H9 (cell line): ENCODE data around the gene PANX2. TPM values are rescaled to one million over a fixed set of nuclear protein-coding genes. Genes with fewer than 3 reads are reported as not detected.
A peak's percentile ranks its signal among the peaks of the same experiment; 100 is the strongest.

Source experiments
- DNase-seq: peaks from one replicate; pipeline ENCODE4 v3.0.0-alpha.2; 2017
- H2AFZ ChIP-seq: one replicate; pipeline ENCODE4 v1.6.1; 2013; ENCODE audit warnings: mild to moderate bottlenecking, low read length, control low read depth, moderate library complexity
- H2AK5ac ChIP-seq: 2 replicates; pipeline ENCODE4 v1.6.1; 2013; ENCODE audit warnings: low read length, control low read depth, mixed read lengths; ENCODE audit not compliant: insufficient read length
- H2BK120ac ChIP-seq: one replicate; pipeline ENCODE4 v1.6.1; 2013; ENCODE audit warnings: low read depth, mild to moderate bottlenecking, low read length, control low read depth, inconsistent platforms; ENCODE audit not compliant: poor library complexity, severe bottlenecking
- H2BK12ac ChIP-seq: 2 replicates; pipeline ENCODE4 v1.6.1; 2013; ENCODE audit warnings: low read length, control low read depth, mixed read lengths, low read depth; ENCODE audit not compliant: insufficient read length
- H2BK15ac ChIP-seq: 2 replicates; pipeline ENCODE4 v1.6.1; 2013; ENCODE audit warnings: low read depth, low read length, control low read depth
- H2BK20ac ChIP-seq: one replicate; pipeline ENCODE4 v1.6.1; 2013; ENCODE audit warnings: low read depth, mild to moderate bottlenecking, low read length, control low read depth, inconsistent platforms; ENCODE audit not compliant: poor library complexity, severe bottlenecking
- H2BK5ac ChIP-seq: 2 replicates; pipeline ENCODE4 v1.6.1; 2013; ENCODE audit warnings: low read length, control low read depth, mixed read lengths; ENCODE audit not compliant: insufficient read length
- H3K14ac ChIP-seq: 2 replicates; pipeline ENCODE4 v1.6.1; 2013; ENCODE audit warnings: low read length, control low read depth; ENCODE audit not compliant: insufficient read depth
- H3K18ac ChIP-seq: 2 replicates; pipeline ENCODE4 v1.6.1; 2013; ENCODE audit warnings: low read depth, mild to moderate bottlenecking, mixed read lengths, low read length, control low read depth; ENCODE audit not compliant: insufficient read length
- H3K23ac ChIP-seq: 2 replicates; pipeline ENCODE4 v1.6.1; 2013; ENCODE audit warnings: low read length, control low read depth, mixed read lengths, low read depth; ENCODE audit not compliant: insufficient read length
- H3K23me2 ChIP-seq: 2 replicates; pipeline ENCODE4 v1.6.1; 2013; ENCODE audit warnings: low read depth, mild to moderate bottlenecking, mixed read lengths, low read length, control low read depth; ENCODE audit not compliant: insufficient read length, poor library complexity, severe bottlenecking
- H3K27ac ChIP-seq: 2 replicates; pipeline ENCODE4 v1.5.1; 2013; ENCODE audit warnings: low read length, control low read depth, mixed read lengths, low read depth; ENCODE audit not compliant: insufficient read length
- H3K27me3 ChIP-seq: 2 replicates; pipeline ENCODE4 v1.6.1; 2013; ENCODE audit warnings: low read length, control low read depth, inconsistent platforms; ENCODE audit not compliant: insufficient read depth
- H3K4ac ChIP-seq: 2 replicates; pipeline ENCODE4 v1.6.1; 2013; ENCODE audit warnings: low read depth, mild to moderate bottlenecking, control low read depth, inconsistent platforms, low read length, moderate library complexity
- H3K4me1 ChIP-seq: 2 replicates; pipeline ENCODE4 v1.6.1; 2013; ENCODE audit warnings: low read length, control low read depth, inconsistent platforms; ENCODE audit not compliant: insufficient read depth
- H3K4me2 ChIP-seq: 2 replicates; pipeline ENCODE4 v1.6.1; 2013; ENCODE audit warnings: low read length, control low read depth, mixed read lengths; ENCODE audit not compliant: insufficient read length, insufficient read depth
- H3K56ac ChIP-seq: 2 replicates; pipeline ENCODE4 v1.6.1; 2013; ENCODE audit warnings: low read depth, mild to moderate bottlenecking, mixed read lengths, low read length, control low read depth; ENCODE audit not compliant: insufficient read length
- H3K79me1 ChIP-seq: 2 replicates; pipeline ENCODE4 v1.6.1; 2013; ENCODE audit warnings: low read depth, mild to moderate bottlenecking, moderate library complexity, low read length, control low read depth, inconsistent platforms; ENCODE audit not compliant: insufficient read depth, poor library complexity, severe bottlenecking
- H3K79me2 ChIP-seq: 2 replicates; pipeline ENCODE4 v1.6.1; 2013; ENCODE audit warnings: low read length, control low read depth, inconsistent platforms; ENCODE audit not compliant: insufficient read depth
- H3K9ac ChIP-seq: 2 replicates; pipeline ENCODE4 v1.6.1; 2013; ENCODE audit warnings: low read length, control low read depth, mixed read lengths; ENCODE audit not compliant: insufficient read length; ENCODE audit errors: extremely low read depth
- H3K9me3 ChIP-seq: one replicate; pipeline ENCODE4 v1.6.1; 2013; ENCODE audit warnings: low read depth, low read length, inconsistent platforms; ENCODE audit not compliant: control insufficient read depth
- H3T11ph ChIP-seq: one replicate; pipeline ENCODE4 v1.6.1; 2013; ENCODE audit warnings: mild to moderate bottlenecking, low read length, control low read depth, inconsistent platforms
- H4K20me1 ChIP-seq: one replicate; pipeline ENCODE4 v1.6.1; 2013; ENCODE audit not compliant: control insufficient read depth, insufficient read length, insufficient read depth
- H4K5ac ChIP-seq: 2 replicates; pipeline ENCODE4 v1.6.1; 2013; ENCODE audit warnings: low read depth, mild to moderate bottlenecking, mixed read lengths, low read length, control low read depth; ENCODE audit not compliant: insufficient read length
- H4K8ac ChIP-seq: replicated peaks from 2 replicates; pipeline ENCODE4 v1.6.1; 2013; ENCODE audit warnings: low read length, control low read depth, mixed read lengths, low read depth; ENCODE audit not compliant: insufficient read length
- H4K91ac ChIP-seq: 2 replicates; pipeline ENCODE4 v1.6.1; 2013; ENCODE audit warnings: low read depth, mild to moderate bottlenecking, moderate library complexity, mixed read lengths, low read length, control low read depth; ENCODE audit not compliant: insufficient read length
- H3K27ac Mint-ChIP-seq, 3 experiments: 2 replicates in 2 of 3; 3 replicates in 1 of 3; pipeline ENCODE4 v1.8.0; 2020 to 2021; ENCODE audit warnings: mixed read lengths in 3 of 3, mild to moderate bottlenecking in 1 of 3, moderate library complexity in 1 of 3
- H3K27me3 Mint-ChIP-seq: 2 replicates; pipeline ENCODE4 v1.8.0; 2021; ENCODE audit warnings: low read depth, mild to moderate bottlenecking, moderate library complexity, mixed read lengths
- H3K36me3 Mint-ChIP-seq, 3 experiments: 2 replicates in 2 of 3; 3 replicates in 1 of 3; pipeline ENCODE4 v1.8.0; 2020 to 2021; ENCODE audit warnings: low read depth in 3 of 3, mixed read lengths in 3 of 3; ENCODE audit not compliant: insufficient read depth in 1 of 3
- H3K4me1 Mint-ChIP-seq, 2 experiments: 2 replicates each; pipeline ENCODE4 v1.8.0; 2020; ENCODE audit warnings: mixed read lengths in 2 of 2
- H3K4me3 Mint-ChIP-seq, 2 experiments: 2 replicates in 1 of 2; 3 replicates in 1 of 2; pipeline ENCODE4 v1.8.0; 2020 to 2021; ENCODE audit warnings: mild to moderate bottlenecking in 2 of 2, mixed read lengths in 2 of 2, moderate library complexity in 1 of 2
- H3K9me3 Mint-ChIP-seq, 2 experiments: 2 replicates in 1 of 2; 3 replicates in 1 of 2; pipeline ENCODE4 v1.8.0; 2020; ENCODE audit warnings: mild to moderate bottlenecking in 2 of 2, mixed read lengths in 2 of 2, moderate library complexity in 1 of 2
- CTCF ChIP-seq: fragments of 200-600 bp; sonication (generic); conservative IDR thresholded peaks from 3 replicates; pipeline ENCODE4 v1.8.0; 2021; ENCODE audit warnings: antibody characterized with exemption, mild to moderate bottlenecking
- WGBS: extraction: QIAGEN DNeasy Blood & Tissue Kit; methylation state at CpG from one replicate; pipeline ENCODE4 v1.1.7; 2013; ENCODE audit warnings: missing lambda C conversion rate, low lambda C conversion rate, mixed read lengths; ENCODE audit not compliant: insufficient read length; ENCODE audit errors: extremely low coverage; 5-methylcytosine and 5-hydroxymethylcytosine counted together
- total RNA-seq: library from RNA; stranded (reverse); gene quantifications from 2 replicates; pipeline ENCODE4 v1.2.1, GENCODE V29; 2021

PANX2 gene
- total RNA-seq, 1 experiment from 2014 or later, result 8.0 TPM

GRCh38 chr22:50221410-50222300 is 51.1 kb downstream of the PANX2 start:
- Histone ChIP-seq H3K4me1 (no peaks in the 10 kb centered on the region), H3K14ac (no peak overlapping the region), H3T11ph (no peak overlapping the region), H3K4me2 (no peak overlapping the region), H3K79me2 (no peaks in the 10 kb centered on the region), H3K23me2 (no peaks in the 10 kb centered on the region), H3K23ac (no peak overlapping the region), H3K79me1 (no peaks in the 10 kb centered on the region), H3K4ac (no peak overlapping the region), H4K8ac (no peak overlapping the region), H3K9ac (no peak overlapping the region), H3K27me3 (no peaks in the 10 kb centered on the region), H2BK15ac (no peak overlapping the region), H3K9me3 (no peaks in the 10 kb centered on the region), H2BK20ac (no peak overlapping the region), H4K5ac (no peak overlapping the region), H2BK5ac (no peak overlapping the region), H3K56ac (no peak overlapping the region), H2BK12ac (no peak overlapping the region), H4K91ac (no peak overlapping the region), H4K20me1 (peaks cover 3% of the 10 kb centered on the region), H3K18ac (no peak overlapping the region), H2AK5ac (no peak overlapping the region), H3K27ac (no peak overlapping the region), H2BK120ac (no peak overlapping the region), H2AFZ (no peak overlapping the region)
- H3K27ac Mint-ChIP-seq, result peak overlapping the region in 1 of 3 experiments; percentile 35; a peak in 1 of 7 replicates
- H3K4me3 Mint-ChIP-seq, result no peak overlapping the region
- no peak for DNase-seq
- peaks cover 17 to 67% (median 59%) of the 10 kb centered on the region in 3 experiments for H3K36me3 Mint-ChIP-seq
- peaks cover 5 to 9% of the 10 kb centered on the region in 2 experiments for H3K4me1 Mint-ChIP-seq
- H3K9me3 Mint-ChIP-seq, result no peaks in the 10 kb centered on the region
- H3K27me3 Mint-ChIP-seq, result no peaks in the 10 kb centered on the region
- TF ChIP-seq CTCF, result peak; percentile 47
- no CpG with 5 or more reads among the region's 19 CpGs for WGBS
